HG03280 (cell line): ENCODE results near the gene DDX24.

Experiments used
- ATAC-seq: cut with Tn5 transposase; IDR thresholded peaks from one replicate; pipeline ENCODE4 v1.9.1; 2021; ENCODE audit warnings: mild to moderate bottlenecking, moderate library complexity; ENCODE audit not compliant: unreplicated experiment

DDX24 gene

GRCh38 chr14:94034886-94035285 lies 46.1 kb downstream of the DDX24 start:
- no peak for ATAC-seq

DNA sequence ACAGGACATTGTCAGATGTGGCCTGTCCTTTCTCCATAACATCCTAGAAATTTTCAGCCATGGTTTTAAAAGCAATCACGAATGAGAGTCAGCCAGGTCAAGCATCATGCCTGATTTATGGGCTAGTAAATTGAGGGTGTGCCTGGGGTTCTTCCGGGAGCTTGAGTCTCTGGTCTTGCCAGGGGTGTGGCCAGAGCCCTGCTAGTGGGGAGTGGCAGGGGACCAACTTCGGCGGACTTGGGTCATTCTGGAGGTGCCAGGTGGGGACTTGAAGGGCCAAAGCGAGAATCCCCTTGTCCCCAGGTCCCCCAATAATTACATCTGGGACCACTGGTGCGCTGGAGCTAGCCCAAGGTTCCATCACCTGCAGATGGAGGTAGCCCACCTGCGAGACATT lies 49.1 kb downstream of the DDX24 start:
- ATAC-seq, result no peak

DNA sequence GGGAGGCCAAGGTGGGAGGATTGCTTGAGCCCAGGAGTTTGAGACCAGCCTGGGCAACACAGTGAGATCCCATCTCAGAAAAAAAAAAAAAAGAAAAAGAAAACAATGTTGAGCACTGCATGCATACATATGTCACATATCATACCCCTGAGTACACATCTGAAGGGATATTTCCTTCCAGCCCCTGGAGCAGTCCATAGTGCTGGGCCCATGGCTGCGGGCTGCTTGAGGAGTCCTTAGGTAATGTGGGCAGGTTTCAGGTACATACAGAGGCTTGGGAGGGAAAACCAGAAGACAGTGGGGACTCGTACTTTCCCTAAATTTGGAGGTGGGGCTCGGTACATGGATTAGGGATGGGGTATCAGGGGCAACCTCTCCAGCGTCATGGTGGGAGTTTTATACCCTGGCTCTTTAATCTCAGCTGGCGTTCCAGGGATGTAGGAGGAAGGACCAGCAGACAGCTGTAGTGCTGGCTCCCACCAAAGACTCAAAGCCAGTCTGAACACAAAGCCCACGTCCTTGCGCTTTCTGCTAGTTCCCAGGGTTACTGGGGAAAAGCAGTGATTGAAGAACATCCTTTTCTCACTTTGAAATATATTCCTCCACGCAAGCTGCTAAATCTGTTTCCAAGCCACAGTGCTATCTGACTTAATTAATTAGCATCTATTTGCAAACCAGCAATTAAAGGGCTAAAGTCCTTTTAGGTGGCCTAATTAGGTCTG lies 49.7 kb downstream of the DDX24 start:
- ATAC-seq, result no peak

- no peak for ATAC-seq
Measured at GRCh38 chr14:94030571-94030970, 50.4 kb downstream of the DDX24 start.

GRCh38 chr14:94029671-94030203 lies 51.3 kb downstream of the DDX24 start:
- ATAC-seq, result no peak

- no peak for ATAC-seq
Measured at GRCh38 chr14:94029265-94029664, 51.7 kb downstream of the DDX24 start.

DNA sequence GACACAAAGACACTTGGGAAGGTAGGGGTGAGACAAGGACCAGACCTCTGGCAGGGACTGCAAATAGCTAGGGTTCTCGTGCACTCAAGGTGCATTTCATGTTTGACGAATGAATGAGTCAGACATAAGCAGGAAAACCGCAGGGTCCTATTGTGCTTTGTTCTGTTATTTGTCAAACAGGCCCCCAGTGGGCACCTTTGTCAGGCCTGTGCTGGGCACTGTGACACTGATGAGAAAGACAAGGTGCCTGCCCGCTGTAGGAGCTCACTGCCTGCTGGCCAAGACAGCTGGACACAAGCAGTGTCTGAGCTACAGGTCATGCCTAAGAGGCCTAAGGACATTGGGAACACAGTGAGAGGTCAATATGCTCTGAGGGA lies 52.6 kb downstream of the DDX24 start:
- ATAC-seq, result no peak

- no peak for ATAC-seq
Measured at GRCh38 chr14:94027566-94028449, 53.2 kb downstream of the DDX24 start.

GRCh38 chr14:94026889-94027469 lies 54.0 kb downstream of the DDX24 start:
- ATAC-seq, result no peak

GRCh38 chr14:94026173-94026888 lies 54.7 kb downstream of the DDX24 start, which contains the start of gene OTUB2:
OTUB2 (plus strand) TSS chr14:94026340; CDS start chr14:94026538, 198 bp downstream.
- ATAC-seq, result peak; percentile 100

GRCh38 chr14:94025720-94026119 lies 55.3 kb downstream of the DDX24 start:
- ATAC-seq, result no peak

DNA sequence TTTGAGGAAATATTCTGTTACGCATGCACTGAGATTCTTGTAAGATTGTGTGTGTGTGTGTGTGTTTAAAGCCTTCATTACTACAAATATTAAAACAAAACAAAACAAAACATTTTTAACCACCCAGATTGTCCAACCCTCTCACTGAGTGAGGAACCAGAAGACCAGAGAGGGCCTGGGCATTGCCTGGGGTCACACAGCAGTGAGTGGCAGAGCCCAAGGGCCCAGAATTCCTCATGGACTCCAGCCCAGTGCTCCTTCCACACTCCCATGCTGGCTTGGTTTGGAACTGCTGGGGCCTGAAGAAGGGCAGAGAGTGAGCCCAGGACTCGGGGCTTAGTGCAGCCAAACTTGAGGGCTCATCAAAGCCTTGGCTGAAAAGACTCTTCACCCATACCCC lies 56.5 kb downstream of the DDX24 start:
- ATAC-seq, result no peak

- no peak for ATAC-seq
Measured at GRCh38 chr14:94022532-94023411, 58.2 kb downstream of the DDX24 start.

- ATAC-seq, result no peak
Measured at GRCh38 chr14:94021416-94022157, 59.4 kb downstream of the DDX24 start.

DNA sequence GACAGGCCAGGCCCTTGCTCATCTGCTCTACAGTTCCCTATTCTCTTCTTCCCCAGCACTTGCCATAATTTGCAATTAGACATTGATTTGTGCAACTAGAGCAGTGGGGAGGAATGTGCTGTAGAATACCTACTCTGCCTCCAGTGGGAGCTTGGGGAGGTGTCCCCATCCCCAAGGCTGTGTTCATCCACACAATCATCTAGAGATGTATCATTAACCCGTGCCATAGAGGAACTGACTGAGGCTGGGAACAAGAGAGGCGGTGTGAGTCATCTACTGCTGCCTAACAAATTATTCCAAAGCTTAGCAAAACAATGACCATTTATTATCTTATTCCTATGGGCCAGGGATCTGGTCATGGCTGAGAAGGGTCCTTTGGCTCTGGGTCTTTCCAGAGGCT lies 60.0 kb downstream of the DDX24 start:
- ATAC-seq, result no peak

- no peak for ATAC-seq
Measured at GRCh38 chr14:94020267-94020666, 60.7 kb downstream of the DDX24 start.

GRCh38 chr14:94019329-94019728 lies 61.7 kb downstream of the DDX24 start:
- no peak for ATAC-seq

DNA sequence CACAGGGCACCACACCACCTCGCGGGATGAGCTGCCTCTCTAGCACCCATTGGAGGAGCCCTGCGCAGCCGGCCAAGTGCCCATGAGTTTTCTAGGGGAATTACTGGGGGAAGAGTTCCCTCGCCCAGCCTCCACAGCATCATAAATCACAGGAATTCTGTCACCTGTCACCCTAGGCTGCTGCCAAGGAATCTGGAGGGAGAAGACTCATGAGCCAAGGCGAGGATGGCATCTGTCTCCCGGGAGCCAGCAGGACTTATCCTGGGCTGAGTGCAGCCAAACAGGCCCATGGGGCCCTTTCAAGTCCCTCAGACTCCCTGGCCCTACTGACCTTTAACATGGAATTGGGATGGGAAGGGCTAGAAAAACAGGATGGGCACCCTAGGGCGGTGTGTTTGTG lies 62.7 kb downstream of the DDX24 start:
- no peak for ATAC-seq

DNA sequence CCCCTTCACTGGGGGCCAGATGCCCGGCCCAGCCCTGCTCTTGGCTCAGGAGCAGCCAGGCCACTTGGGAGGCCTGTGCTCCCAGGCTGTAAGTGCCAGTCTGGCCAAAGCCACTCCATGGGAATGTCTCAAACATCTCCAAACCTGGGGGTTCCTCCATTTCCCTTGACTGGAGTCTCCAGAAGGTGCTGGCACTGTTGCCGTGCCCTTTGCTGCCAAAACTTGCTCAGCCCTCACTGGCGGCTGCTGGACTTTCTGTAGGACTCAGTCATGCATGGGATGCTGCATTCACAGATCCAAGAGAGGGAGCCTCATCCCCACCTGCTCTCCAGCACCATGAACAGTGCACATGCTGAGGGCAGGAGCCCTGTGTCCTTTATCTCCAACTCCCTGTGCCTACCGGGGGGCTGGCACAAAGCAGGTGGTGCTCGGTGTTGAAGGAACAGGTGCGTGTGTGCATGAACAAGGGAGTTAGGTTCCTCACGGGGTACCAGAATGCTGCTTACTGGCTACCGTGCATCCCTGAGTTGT lies 64.5 kb downstream of the DDX24 start:
- ATAC-seq, result no peak
